CD4-positive, alpha-beta T cell treated with Interleukin-17A for 1 hour (primary cell): ENCODE measurements around the gene CD3D.

Experiments used
- DNase-seq: peaks from one replicate; pipeline ENCODE4 v3.0.0-alpha.2; 2020

Gene CD3D

GRCh38 chr11:118342503-118343161 is at the start of gene CD3D:
Gene CD3D (minus strand): TSS chr11:118342705. CDS start chr11:118342607, 98 bp downstream.
- DNase-seq: peak; percentile 85

- DNase-seq: no peak
Measured at GRCh38 chr11:118383657-118384056, 41.2 kb upstream of the CD3D start.

- no peak for DNase-seq
Measured at GRCh38 chr11:118382954-118383353, 40.4 kb upstream of the CD3D start.

- no peak for DNase-seq
Measured at GRCh38 chr11:118380571-118380970, 38.1 kb upstream of the CD3D start.

- no peak for DNase-seq
Measured at GRCh38 chr11:118379497-118379896, 37.0 kb upstream of the CD3D start.

- DNase-seq: no peak
Measured at GRCh38 chr11:118375978-118376377, 33.5 kb upstream of the CD3D start.

GRCh38 chr11:118374729-118375128 is 32.2 kb upstream of the CD3D start:
- no peak for DNase-seq

GRCh38 chr11:118373871-118374270 is 31.4 kb upstream of the CD3D start:
- no peak for DNase-seq

- no peak for DNase-seq
Measured at GRCh38 chr11:118373263-118373662, 30.8 kb upstream of the CD3D start.

- DNase-seq: no peak
Measured at GRCh38 chr11:118370774-118371173, 28.3 kb upstream of the CD3D start.

- DNase-seq: no peak
Measured at GRCh38 chr11:118366287-118366686, 23.8 kb upstream of the CD3D start.

- no peak for DNase-seq
Measured at GRCh38 chr11:118364956-118365615, 22.6 kb upstream of the CD3D start.

- peak; percentile 99 for DNase-seq
Measured at GRCh38 chr11:118359295-118359958, 16.9 kb upstream of the CD3D start, which contains the start of gene UBE4A. Gene UBE4A (plus strand): TSS chr11:118359600. CDS start chr11:118365081, 5,481 bp downstream.

GRCh38 chr11:118358071-118358470 is 15.6 kb upstream of the CD3D start:
- DNase-seq: no peak

GRCh38 chr11:118353084-118353710 is 10.7 kb upstream of the CD3D start:
- DNase-seq: peak; percentile 76

- no peak for DNase-seq
Measured at GRCh38 chr11:118349475-118349874, 7.0 kb upstream of the CD3D start.

- DNase-seq: peak; percentile 78
Measured at GRCh38 chr11:118343981-118344515, 1.5 kb upstream of the CD3D start, which contains the start of gene CD3G. Gene CD3G (plus strand): TSS chr11:118344344. CDS start chr11:118344424, 80 bp downstream.

GRCh38 chr11:118343248-118343647 is 743 bp upstream of the CD3D start:
- peak; percentile 35 for DNase-seq

- peak; percentile 45 for DNase-seq
Measured at GRCh38 chr11:118341815-118342489, 553 bp downstream of the CD3D start.

GRCh38 chr11:118341261-118341660 is 1.2 kb downstream of the CD3D start:
- no peak for DNase-seq

GRCh38 chr11:118340449-118340848 is 2.1 kb downstream of the CD3D start:
- DNase-seq: peak; percentile 37

GRCh38 chr11:118339281-118339961 is 3.1 kb downstream of the CD3D start:
- DNase-seq: peak; percentile 48
